Spinal cord (tissue), 10 donors: ENCODE measurements around the gene SMG9. TPM values are rescaled to one million over a fixed set of nuclear protein-coding genes. Genes with fewer than 3 reads are reported as not detected.

ENCODE experiments used
- DNase-seq, 6 donors: peaks; one replicate each; pipeline versions ENCODE4 v3.0.0 to v3.0.0-alpha.2; 2013 to 2015; ENCODE audit warnings: low spot score in 6 of 6, low read depth in 4 of 6
- H3K27ac ChIP-seq: one replicate; pipeline ENCODE4 v1.5.1; 2013; ENCODE audit warnings: low read depth, low read length, control low read depth
- H3K27me3 ChIP-seq: one replicate; pipeline ENCODE4 v1.6.1; 2013; ENCODE audit warnings: low read length; ENCODE audit not compliant: control insufficient read depth, insufficient read depth
- H3K36me3 ChIP-seq: one replicate; pipeline ENCODE4 v1.6.1; 2013; ENCODE audit warnings: low read length; ENCODE audit not compliant: control insufficient read depth, insufficient read depth
- H3K4me1 ChIP-seq: one replicate; pipeline ENCODE4 v1.6.1; 2013; ENCODE audit warnings: low read length; ENCODE audit not compliant: control insufficient read depth, insufficient read depth
- H3K4me3 ChIP-seq: one replicate; pipeline ENCODE4 v1.5.1; 2013; ENCODE audit warnings: low read depth, low read length, control low read depth
- H3K9me3 ChIP-seq: one replicate; pipeline ENCODE4 v1.6.1; 2013; ENCODE audit warnings: low read length; ENCODE audit not compliant: control insufficient read depth, insufficient read depth
- WGBS: methylation state at CpG from one replicate; pipeline ENCODE4 v1.1.5; 2013; ENCODE audit warnings: missing lambda C conversion rate; ENCODE audit not compliant: insufficient coverage; 5-methylcytosine and 5-hydroxymethylcytosine counted together
- polyA plus RNA-seq, 2 donors: library from polyadenylated mRNA; unstranded; fragments of 120-200 nt; gene quantifications; one replicate each; pipeline ENCODE4 v1.2.1, GENCODE V29; 2013; ENCODE audit not compliant: insufficient read length in 2 of 2
- total RNA-seq, 2 donors: library from RNA; depleted of rRNA in 1 of 2; stranded (reverse); fragments of 120-200 nt in 1 of 2; fragments of >200 nt in 1 of 2; gene quantifications; one replicate each; pipeline versions ENCODE4 v1.2.3 to v1.2.4, GENCODE V29; 2013 to 2014
- donor health status: healthy.

The SMG9 gene
- total and polyA plus RNA-seq, 4 donors: 9.2 to 110 (median 56.6) TPM

DNA sequence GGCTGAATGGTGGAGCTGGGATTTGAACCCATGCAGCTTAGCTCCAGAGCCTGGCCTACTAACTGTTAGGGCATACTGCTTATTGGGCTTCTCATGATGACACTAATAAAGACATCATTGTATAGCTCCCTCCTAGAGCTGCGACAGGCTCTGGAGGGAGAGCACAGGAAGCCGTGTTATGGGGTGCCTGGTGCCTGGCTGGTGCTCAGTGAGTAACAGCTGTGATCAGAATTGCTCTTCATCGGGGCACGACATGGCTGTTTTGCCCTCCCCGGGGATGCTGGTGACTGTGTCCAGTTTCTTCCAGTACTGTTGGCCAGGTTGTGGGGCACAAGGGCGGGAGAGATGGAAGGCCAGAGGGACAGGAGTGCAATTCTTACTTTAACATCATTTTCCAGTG is 42.4 kb upstream of the SMG9 start:
- DNase-seq: no peak
- Histone ChIP-seq H3K36me3 (no peaks in the 10 kb centered on the region), H3K27me3 (peaks cover 20% of the 10 kb centered on the region), H3K9me3 (no peaks in the 10 kb centered on the region), H3K4me3 (no peak overlapping the region), H3K27ac (no peak overlapping the region), H3K4me1 (peaks cover 15% of the 10 kb centered on the region)
- WGBS: 34% methylated on average over 5 of the region's 6 CpGs

- Histone ChIP-seq H3K36me3 (no peaks in the 10 kb centered on the region), H3K27me3 (no peaks in the 10 kb centered on the region)
- 52% methylated on average over 3 of the region's 3 CpGs for WGBS
Observed at GRCh38 chr19:43790587-43790986, 35.8 kb upstream of the SMG9 start.

GRCh38 chr19:43789029-43789428 is 34.3 kb upstream of the SMG9 start:
- Histone ChIP-seq H3K4me3 (no peak overlapping the region), H3K4me1 (peaks cover 4% of the 10 kb centered on the region), H3K27me3 (no peaks in the 10 kb centered on the region), H3K27ac (no peak overlapping the region), H3K9me3 (no peaks in the 10 kb centered on the region), H3K36me3 (no peaks in the 10 kb centered on the region)
- peak in 1 of 6 donors; percentile 28 for DNase-seq
- 17% methylated on average over 2 of the region's 3 CpGs for WGBS

More at GRCh38 chr19:43790587-43790986, 35.8 kb upstream of the SMG9 start:
- Histone ChIP-seq H3K4me1 (no peaks in the 10 kb centered on the region), H3K4me3 (no peak overlapping the region), H3K27ac (no peak overlapping the region), H3K9me3 (no peaks in the 10 kb centered on the region)
- no peak for DNase-seq

DNA sequence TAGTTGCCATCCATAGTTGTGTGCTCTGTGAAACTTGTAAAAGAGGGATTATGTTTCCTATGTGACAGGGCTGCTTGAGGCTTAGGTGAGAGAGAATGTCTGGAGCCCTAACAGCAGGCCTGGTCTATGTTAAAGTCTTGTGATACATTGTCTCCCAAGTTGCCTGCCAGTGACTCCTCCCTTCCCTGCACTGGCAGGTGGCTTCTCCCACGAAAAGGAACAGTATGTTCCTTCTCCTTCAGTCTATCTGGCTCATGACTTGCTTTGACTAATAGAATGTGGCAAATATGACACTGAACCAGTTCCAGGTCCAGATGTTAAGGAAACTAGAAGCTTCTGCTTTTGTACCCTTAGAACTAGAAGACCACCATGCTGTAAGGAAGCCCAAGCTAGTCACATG is 31.9 kb upstream of the SMG9 start:
- H3K4me1 ChIP-seq: peaks cover 4% of the 10 kb centered on the region
- no peak for DNase-seq
- H3K36me3 ChIP-seq: no peaks in the 10 kb centered on the region
- WGBS: no CpG with 5 or more reads among the region's 1 CpG
- H3K27me3 ChIP-seq: no peaks in the 10 kb centered on the region
- H3K9me3 ChIP-seq: no peaks in the 10 kb centered on the region
- H3K27ac ChIP-seq: no peak overlapping the region
- no peak overlapping the region for H3K4me3 ChIP-seq

- Histone ChIP-seq H3K4me1 (peaks cover 9% of the 10 kb centered on the region), H3K4me3 (no peak overlapping the region), H3K36me3 (no peaks in the 10 kb centered on the region), H3K27me3 (no peaks in the 10 kb centered on the region), H3K9me3 (no peaks in the 10 kb centered on the region), H3K27ac (no peak overlapping the region)
- 24% methylated on average over 8 of the region's 10 CpGs for WGBS
- peak in 5 of 6 donors; percentile 30 to 81 (median 42) for DNase-seq
Observed at GRCh38 chr19:43784981-43785808, 30.4 kb upstream of the SMG9 start.

DNA sequence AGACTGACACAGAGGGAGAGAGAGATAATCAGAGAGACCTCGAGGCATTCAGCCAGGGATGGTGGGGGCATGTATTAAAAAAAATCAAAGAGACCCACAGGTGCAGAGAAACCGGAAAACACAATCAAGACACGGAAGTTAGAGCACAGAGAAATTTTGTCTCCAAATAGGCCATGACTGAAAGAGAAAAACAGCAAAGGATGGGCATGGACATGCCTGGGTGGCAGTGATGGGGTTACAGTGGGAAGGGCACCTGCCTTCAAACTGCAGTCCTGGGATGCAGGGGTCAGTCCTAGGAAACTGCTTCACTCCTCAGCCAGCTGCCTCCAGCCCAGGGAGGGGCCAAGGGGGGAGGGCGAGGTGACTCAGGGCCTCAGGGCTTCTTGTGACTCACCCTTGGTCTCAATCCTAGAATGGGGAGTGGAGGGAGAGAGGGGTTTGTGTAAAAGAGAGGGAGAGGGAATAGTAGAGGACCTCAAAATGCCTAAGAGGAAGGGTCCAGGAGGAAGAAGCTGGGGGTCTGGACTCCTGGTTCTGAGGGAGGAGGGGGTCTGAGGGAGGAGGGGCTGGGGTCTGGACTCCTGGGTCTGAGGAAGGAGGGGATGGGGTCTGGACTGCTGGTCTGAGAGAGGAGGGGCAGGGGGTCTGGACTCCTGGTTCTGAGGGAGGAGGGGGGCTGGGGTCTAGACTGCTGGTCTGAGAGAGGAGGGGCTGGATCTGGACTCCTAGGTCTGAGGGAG is 29.6 kb upstream of the SMG9 start:
- H3K27me3 ChIP-seq: no peaks in the 10 kb centered on the region
- 83% methylated on average over 4 of the region's 4 CpGs for WGBS
- H3K27ac ChIP-seq: no peak overlapping the region

GRCh38 chr19:43783636-43784035 is 28.9 kb upstream of the SMG9 start:
- 86% methylated on average over 8 of the region's 8 CpGs for WGBS
- H3K36me3 ChIP-seq: no peaks in the 10 kb centered on the region

More for the DNA sequence above, 29.6 kb upstream of the SMG9 start:
- Histone ChIP-seq H3K4me3 (no peak overlapping the region), H3K4me1 (peaks cover 9% of the 10 kb centered on the region), H3K9me3 (no peaks in the 10 kb centered on the region), H3K36me3 (no peaks in the 10 kb centered on the region)
- no peak for DNase-seq

GRCh38 chr19:43782689-43783231 is 28.0 kb upstream of the SMG9 start:
- peaks cover 17% of the 10 kb centered on the region for H3K4me1 ChIP-seq
- no peak overlapping the region for H3K4me3 ChIP-seq
- H3K27me3 ChIP-seq: no peaks in the 10 kb centered on the region
- H3K36me3 ChIP-seq: no peaks in the 10 kb centered on the region
- no peak for DNase-seq
- H3K27ac ChIP-seq: no peak overlapping the region
- WGBS: 81% methylated on average over 24 of the region's 24 CpGs
- no peaks in the 10 kb centered on the region for H3K9me3 ChIP-seq

More at GRCh38 chr19:43783636-43784035, 28.9 kb upstream of the SMG9 start:
- Histone ChIP-seq H3K27me3 (no peaks in the 10 kb centered on the region), H3K9me3 (no peaks in the 10 kb centered on the region), H3K27ac (no peak overlapping the region), H3K4me1 (peaks cover 10% of the 10 kb centered on the region), H3K4me3 (no peak overlapping the region)
- no peak for DNase-seq

GRCh38 chr19:43782311-43782660 is 27.5 kb upstream of the SMG9 start:
- WGBS: 63% methylated on average over 5 of the region's 8 CpGs
- no peak for DNase-seq
- Histone ChIP-seq H3K4me3 (no peak overlapping the region), H3K4me1 (peaks cover 22% of the 10 kb centered on the region), H3K27ac (no peak overlapping the region), H3K9me3 (no peaks in the 10 kb centered on the region), H3K27me3 (no peaks in the 10 kb centered on the region), H3K36me3 (no peaks in the 10 kb centered on the region)
